Stimulated activated naive B cell treated with anti-CD40 and anti-IgM and Interleukin-4, amounts not matched to agents 10 μg/mL and 1 μg/mL and 100 μg/mL, for 72 hours (primary cell): ENCODE measurements around the gene SEMA4A.
A peak's percentile ranks its signal among the peaks of the same experiment; 100 is the strongest.

Source experiments
- ATAC-seq, 2 donors: fragments of 150-1000 bp; cut with Tn5 transposase; replicated peaks; 2 replicates each; pipeline ENCODE4 v1.10.0; 2021; ENCODE audit warnings: moderate library complexity in 1 of 2
- DNase-seq: peaks from one replicate; pipeline ENCODE4 v3.0.0; 2021
- H3K27ac Mint-ChIP-seq: one replicate; pipeline ENCODE4 v1.8.0; 2022; ENCODE audit warnings: mild to moderate bottlenecking, mixed read lengths
- H3K27me3 Mint-ChIP-seq, 2 donors: one replicate each; pipeline ENCODE4 v1.8.0; 2022; ENCODE audit warnings: mixed read lengths in 2 of 2
- H3K36me3 Mint-ChIP-seq, 2 donors: one replicate each; pipeline ENCODE4 v1.8.0; 2022; ENCODE audit warnings: mixed read lengths in 2 of 2, mild to moderate bottlenecking in 1 of 2
- H3K4me1 Mint-ChIP-seq, 2 donors: one replicate each; pipeline ENCODE4 v1.8.0; 2022; ENCODE audit warnings: mixed read lengths in 2 of 2, mild to moderate bottlenecking in 1 of 2
- H3K4me3 Mint-ChIP-seq, 2 donors: one replicate each; pipeline ENCODE4 v1.8.0; 2022; ENCODE audit warnings: mild to moderate bottlenecking in 2 of 2, mixed read lengths in 2 of 2, moderate library complexity in 1 of 2
- H3K9me3 Mint-ChIP-seq, 2 donors: one replicate each; pipeline ENCODE4 v1.8.0; 2022; ENCODE audit warnings: mixed read lengths in 2 of 2, mild to moderate bottlenecking in 1 of 2

Gene SEMA4A

GRCh38 chr1:156220226-156220625 lies 66.8 kb downstream of the SEMA4A start:
- H3K27me3 Mint-ChIP-seq = no peaks in the 10 kb centered on the region
- peaks cover 33 to 57% of the 10 kb centered on the region in 2 donors for H3K4me1 Mint-ChIP-seq
- peak overlapping the region; percentile 20 for H3K27ac Mint-ChIP-seq
- no peak overlapping the region for H3K4me3 Mint-ChIP-seq
- H3K9me3 Mint-ChIP-seq = no peaks in the 10 kb centered on the region
- ATAC-seq (no peak), DNase-seq (no peak)
- peaks cover 37 to 44% of the 10 kb centered on the region in 2 donors for H3K36me3 Mint-ChIP-seq

- H3K27ac Mint-ChIP-seq = peak overlapping the region; percentile 43
Observed at GRCh38 chr1:156221986-156222692, 68.8 kb downstream of the SEMA4A start.

GRCh38 chr1:156225677-156226014 lies 72.3 kb downstream of the SEMA4A start:
- H3K36me3 Mint-ChIP-seq = peaks cover 48 to 56% of the 10 kb centered on the region in 2 donors
- ATAC-seq (peak; percentile 1 to 5), DNase-seq (no peak)
- H3K27ac Mint-ChIP-seq = peak overlapping the region; percentile 52
- no peak overlapping the region for H3K4me3 Mint-ChIP-seq
- no peaks in the 10 kb centered on the region for H3K9me3 Mint-ChIP-seq
- H3K4me1 Mint-ChIP-seq = peaks cover 30 to 53% of the 10 kb centered on the region in 2 donors
- H3K27me3 Mint-ChIP-seq = no peaks in the 10 kb centered on the region

More at GRCh38 chr1:156221986-156222692, 68.8 kb downstream of the SEMA4A start:
- no peak for ATAC-seq
- Mint-ChIP-seq H3K27me3 (no peaks in the 10 kb centered on the region), H3K4me1 (peaks cover 41 to 70% of the 10 kb centered on the region in 2 donors), H3K9me3 (no peaks in the 10 kb centered on the region), H3K36me3 (peaks cover 43 to 55% of the 10 kb centered on the region in 2 donors), H3K4me3 (no peak overlapping the region)
- DNase-seq = no peak

- H3K4me3 Mint-ChIP-seq = peak overlapping the region; percentile 36 to 55
- DNase-seq = peak; percentile 42
- peak; percentile 78 to 82 for ATAC-seq
- no peaks in the 10 kb centered on the region for H3K9me3 Mint-ChIP-seq
- no peaks in the 10 kb centered on the region for H3K27me3 Mint-ChIP-seq
- peak overlapping the region; percentile 83 for H3K27ac Mint-ChIP-seq
- H3K36me3 Mint-ChIP-seq = peaks cover 45 to 52% of the 10 kb centered on the region in 2 donors
- H3K4me1 Mint-ChIP-seq = peaks cover 27 to 48% of the 10 kb centered on the region in 2 donors
Observed at GRCh38 chr1:156226116-156226538, 72.7 kb downstream of the SEMA4A start.

GRCh38 chr1:156226782-156227181 lies 73.4 kb downstream of the SEMA4A start:
- no peaks in the 10 kb centered on the region for H3K9me3 Mint-ChIP-seq
- peaks cover 21 to 42% of the 10 kb centered on the region in 2 donors for H3K4me1 Mint-ChIP-seq
- peak overlapping the region; percentile 83 for H3K27ac Mint-ChIP-seq
- no peaks in the 10 kb centered on the region for H3K27me3 Mint-ChIP-seq
- H3K36me3 Mint-ChIP-seq = peaks cover 38 to 45% of the 10 kb centered on the region in 2 donors
- H3K4me3 Mint-ChIP-seq = peak overlapping the region; percentile 36 to 55
- ATAC-seq (peak in 1 of 2 donors; percentile 0), DNase-seq (no peak)
